Activated CD4-positive, CD25-positive, alpha-beta regulatory T cell treated with anti-CD3 and anti-CD28 coated beads, Interleukin-2, amount 50 U/mL, for 24 hours (primary cell): ENCODE data around the gene PDLIM7.

Source experiments
- ATAC-seq, 2 donors: fragments of 150-1000 bp; cut with Tn5 transposase; one replicate each; pipeline ENCODE4 v1.10.0; 2021; ENCODE audit warnings: mild to moderate bottlenecking in 1 of 2, moderate library complexity in 1 of 2

Gene PDLIM7

DNA sequence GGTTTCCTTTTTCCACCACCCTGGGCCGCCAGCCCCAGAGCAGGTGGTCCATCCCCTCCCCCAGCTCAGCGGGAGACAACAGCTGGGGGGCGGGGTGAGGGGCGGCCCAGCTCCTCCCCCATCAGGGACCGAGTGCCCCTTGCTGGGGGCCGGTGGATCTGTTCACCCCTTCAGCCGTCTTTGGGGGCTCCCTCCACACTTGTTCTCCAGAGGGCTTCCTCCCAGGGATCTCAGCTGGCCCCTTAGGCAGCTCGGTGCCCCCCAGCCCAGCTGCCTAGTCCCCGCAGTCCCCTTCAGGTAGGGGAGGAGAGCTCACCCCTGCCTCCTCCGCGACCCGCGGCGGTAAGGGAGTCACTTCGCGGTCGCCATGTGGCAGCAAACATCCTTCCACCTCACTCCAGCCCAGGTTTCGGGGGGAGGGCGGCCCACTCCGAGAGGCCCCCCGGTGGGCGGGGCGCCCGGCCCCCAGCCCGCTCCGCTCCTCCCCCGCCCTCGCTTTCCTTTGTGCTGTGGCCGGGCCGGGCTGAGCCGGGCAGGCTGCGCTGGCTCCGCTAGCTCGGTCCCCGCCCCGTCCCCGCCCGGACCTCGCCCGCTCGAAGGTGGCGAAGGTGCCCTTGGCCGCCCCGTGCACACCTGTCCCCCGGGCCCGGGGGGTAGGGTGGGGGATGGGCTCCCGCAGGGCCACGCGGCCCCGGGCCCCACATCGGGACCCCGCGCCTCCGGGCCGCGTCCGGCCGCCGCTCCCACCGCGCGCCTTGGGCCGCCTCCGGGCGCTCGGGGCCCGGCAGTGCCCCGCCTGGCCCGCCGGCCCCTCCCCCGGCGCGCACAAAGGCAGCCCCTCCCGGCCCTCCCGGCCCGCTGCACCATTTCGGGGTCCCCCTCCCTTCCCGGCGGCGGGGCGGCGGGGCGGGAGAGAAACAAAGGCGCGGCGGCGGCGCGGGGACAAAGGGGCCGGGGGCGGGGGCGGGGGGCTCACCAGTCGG is 24.7 kb downstream of the PDLIM7 start:
- ATAC-seq, result peak; percentile 54 to 56

DNA sequence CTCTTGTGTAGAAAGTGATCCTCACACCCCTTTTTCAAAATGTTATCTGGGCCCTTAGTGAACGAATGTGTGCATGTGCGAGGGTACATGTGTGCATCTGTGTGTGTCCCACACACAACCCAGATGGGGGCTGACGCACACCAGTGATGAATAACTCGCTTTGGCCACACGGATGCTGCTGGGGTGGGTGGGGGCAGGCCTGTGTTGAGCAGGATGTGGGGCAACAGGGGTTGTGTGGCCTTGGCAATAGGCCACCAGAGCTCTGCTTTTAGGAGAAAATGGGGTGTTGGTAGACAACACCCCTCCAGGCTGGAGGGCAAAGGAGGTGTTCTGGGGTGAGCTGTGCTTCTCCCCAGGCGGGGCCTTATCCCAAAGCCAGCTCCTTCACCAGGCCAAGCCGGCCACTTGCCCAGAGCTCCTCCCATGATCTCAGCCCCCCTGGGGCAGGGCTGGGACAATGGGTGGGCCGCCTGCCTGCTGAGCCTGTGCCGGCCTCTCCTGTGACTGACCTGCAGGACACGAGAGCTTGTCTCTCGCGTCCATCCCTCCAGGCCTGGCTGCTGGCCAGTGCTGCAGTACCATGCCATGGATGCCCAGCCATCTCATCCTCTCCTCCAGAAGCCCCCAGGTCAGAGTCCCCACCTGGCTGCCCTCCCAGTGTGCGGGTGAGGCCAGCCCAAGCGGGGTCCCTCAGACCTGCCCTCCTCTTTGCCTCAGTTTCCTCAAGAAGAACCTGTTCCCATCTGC is 25.6 kb downstream of the PDLIM7 start:
- no peak for ATAC-seq

DNA sequence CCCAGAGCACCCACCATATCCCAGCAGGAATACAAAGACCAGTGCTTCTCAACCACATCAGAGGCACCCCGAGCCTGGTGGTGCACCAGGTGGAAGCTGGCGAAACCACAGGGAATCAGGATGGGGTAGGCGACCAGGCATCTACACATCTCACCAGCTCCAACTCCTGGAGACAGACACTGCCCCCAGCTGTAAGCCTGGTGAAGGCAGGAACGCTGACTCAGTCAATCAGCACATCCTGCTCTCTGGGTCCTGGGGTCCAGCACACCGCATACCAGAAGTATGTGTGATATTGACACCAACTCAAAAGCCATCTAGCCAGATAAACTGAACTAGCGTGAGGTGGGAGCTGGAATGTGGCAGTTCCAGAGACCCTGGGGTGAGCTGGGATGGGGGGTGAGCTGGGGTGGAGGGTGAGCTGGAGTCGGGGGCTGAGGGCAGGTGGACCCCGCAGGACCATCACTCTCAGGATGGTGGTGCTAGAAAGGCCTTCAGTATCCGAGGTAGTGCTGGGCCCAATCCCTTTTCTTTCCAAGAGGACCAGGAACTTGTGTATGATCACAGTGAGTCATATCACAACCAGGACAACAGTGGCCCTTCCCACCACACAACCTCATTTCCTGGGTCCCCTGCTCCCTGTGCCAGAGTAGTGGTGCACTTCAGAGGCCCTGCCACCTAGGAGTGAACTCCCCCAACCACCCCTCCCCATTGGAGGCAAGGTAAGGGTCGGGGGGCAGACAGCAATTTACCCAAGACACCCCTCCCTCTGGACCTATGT is 26.5 kb downstream of the PDLIM7 start:
- ATAC-seq, result no peak

DNA sequence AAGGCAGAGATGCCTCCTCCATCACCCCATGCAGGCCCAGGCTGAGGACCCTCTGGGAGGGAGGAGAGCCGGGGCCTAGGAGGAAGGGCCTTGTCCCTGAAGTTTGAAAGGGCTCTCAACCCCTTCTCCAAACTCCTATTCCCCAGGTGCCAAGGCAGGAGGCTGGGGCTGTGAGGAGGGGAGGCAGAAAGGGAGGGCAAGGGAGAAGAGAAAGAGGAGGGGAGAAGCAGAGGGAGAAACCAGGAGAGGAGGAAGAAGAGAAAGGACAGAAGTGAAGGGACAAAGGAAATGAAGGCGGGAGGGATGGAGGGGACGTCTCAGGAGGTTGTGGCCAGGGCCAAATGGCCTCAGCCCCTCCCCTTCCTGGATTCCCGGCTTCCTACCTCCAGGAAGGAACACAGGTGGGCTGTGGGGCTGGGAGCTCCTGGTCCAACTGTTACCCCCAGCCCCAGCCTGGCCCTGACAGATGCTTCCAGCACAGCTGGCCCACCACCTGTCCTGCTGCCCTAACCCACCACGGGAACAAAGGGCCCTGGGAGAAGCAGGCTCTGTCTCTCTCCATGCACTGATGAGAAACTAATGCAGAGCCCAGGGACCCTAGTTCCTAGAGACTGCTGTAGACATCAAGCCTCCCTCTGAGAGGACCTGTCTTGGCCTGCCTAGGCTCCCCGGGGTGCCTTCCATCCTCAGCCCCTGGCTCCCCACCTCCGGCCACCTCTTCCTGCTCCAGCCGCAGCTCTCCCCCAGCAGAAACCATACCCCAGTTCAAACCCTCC is 27.5 kb downstream of the PDLIM7 start:
- ATAC-seq, result no peak

DNA sequence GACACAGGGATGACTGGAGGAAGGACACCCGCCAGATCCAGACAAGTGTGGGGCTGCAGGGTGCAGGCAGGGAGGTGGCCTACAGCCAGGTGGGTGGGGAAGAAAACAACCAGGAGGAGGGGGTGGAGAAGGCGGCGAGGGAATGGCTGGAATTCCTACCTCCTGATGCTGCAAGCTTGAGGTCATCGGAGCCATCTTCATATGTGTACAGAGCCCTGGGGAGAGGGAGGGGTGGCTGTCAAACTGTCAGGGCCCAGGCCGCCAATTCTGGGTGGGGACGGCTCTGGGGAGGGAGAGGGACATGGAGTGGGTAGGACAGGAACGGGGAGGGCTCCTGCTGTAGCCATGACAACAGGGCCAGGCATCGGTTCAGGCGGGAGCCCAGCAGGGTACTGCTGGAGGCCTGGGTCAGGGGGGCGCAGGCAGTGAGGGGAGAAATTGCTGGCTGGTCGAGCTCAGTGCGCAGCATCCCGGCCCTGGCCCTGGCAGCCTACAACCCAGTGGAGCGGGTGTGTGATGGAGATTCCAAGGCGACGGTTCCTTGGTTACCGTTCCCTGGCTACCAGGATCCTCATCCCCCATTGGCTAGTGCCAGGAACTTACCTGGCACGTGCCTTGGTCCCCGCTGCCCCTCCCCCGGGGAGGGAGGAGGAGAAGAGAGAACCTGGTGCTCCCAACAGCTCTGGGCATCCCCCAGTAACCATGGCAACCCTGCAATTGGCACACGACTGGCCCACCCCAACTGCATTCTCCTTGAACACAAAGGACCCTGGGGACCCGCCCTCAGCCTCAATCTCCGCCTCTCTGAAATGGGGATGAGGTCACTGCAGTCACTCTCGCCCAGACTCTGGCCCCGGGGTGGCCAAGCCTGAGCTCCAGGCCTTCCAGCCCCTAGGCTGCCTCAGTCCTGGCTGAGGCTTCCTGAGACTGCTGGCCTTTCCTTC is 28.4 kb downstream of the PDLIM7 start:
- ATAC-seq, result no peak

DNA sequence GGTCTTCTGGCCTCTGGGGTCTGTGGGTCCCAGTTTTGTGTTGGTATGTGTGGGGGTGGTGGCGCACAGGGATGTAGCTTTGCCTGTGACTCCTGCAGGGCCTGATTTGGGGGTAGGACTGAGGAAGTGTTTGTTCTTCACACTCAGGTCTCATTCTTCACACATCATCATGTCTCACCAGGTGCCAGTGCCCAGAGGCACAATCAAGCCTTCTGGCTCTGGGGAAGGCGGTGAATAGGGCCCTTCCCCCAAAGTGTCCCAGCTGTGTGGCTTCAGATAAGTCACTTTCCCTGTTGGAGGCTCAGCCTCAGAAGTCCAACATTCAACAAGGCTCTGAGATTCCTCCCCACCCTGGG is 29.1 kb downstream of the PDLIM7 start:
- no peak for ATAC-seq

DNA sequence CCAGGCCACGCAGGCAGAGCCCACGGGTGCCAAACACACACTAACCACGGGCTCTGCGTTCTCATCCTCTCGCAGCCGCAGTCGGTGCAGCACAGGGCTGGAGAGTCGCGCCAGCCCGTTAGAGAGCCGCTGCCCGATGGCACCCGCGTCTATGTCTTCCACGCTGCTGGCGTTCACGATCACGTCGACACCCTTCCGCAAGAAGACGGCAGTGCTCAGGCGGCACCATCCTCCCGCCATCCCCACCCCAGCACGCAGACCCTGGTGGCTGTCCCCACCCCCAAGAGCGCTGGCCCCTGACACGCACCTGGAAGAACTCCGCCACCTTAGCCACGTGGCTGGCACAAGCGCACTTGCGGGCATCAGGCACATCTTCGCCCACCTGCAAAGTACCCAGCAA is 30.0 kb downstream of the PDLIM7 start:
- no peak for ATAC-seq

DNA sequence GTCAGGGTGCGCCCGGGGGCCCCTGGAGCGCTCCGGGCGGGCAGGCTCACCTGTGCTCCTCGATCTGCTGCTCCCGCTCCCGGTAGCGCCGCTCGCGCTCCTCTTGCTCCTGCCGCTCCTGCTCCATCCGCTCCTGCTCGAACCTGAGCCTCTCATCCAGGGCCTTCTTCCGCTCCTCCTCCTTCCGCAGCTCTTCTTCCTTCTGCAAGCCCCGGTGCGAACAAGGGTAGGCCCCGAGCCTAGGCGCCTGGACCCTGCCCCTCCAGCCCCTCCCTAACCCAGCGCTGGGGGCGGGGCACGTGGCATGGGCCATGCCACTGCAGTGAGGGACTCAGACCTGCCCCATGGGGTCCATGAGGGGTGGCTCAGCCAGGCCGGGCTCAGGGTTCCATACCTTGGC is 30.5 kb downstream of the PDLIM7 start:
- ATAC-seq, result no peak

DNA sequence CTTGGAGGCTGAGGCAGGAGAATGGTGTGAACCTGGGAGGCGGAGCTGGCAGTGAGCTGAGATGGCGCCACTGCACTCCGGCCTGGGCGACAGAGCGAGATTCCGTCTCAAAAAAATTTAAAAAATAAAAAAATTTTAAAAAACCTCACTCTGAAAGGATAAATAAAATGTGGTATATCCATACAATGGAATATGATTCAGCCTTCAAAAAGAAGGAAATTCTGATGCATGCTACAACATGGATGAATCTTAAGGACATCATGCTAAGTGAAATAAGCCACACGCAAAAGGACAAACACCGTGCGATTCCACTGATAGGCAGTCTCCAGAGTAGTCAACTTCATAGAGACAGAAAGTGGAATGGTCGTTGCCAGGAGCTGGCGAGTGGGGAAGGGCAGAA is 32.4 kb downstream of the PDLIM7 start:
- no peak for ATAC-seq

DNA sequence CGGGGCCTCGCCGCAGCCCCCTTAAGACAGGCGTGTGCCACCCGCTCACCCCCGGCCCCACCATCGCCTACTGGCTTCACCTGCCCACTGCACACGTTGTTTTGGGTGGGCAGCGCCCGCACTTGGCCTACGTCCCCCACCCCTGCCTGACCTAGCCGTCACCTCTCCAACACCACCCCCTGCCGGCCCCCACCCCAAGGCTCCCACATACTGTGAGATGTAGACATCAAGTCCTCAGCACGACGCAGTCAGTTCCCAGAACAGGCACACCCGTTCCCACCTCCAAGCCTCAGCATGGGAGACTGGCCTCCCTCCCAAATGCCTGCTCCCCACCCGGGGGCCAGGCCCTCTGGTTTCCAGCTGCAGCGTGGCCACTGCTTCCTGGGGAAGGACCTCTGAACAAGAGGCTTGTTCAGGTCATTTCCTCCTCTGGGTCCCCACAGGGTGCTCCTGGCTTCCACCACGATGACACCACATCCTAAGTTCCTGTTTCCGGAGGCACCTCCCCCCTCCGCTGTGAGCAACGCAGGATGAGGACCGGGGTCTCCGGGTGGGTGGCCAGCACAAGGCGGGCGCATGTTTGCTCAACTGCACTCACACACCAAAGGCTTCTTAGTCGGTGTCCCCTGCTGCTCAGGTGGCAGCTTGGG is 35.3 kb downstream of the PDLIM7 start:
- ATAC-seq, result no peak

DNA sequence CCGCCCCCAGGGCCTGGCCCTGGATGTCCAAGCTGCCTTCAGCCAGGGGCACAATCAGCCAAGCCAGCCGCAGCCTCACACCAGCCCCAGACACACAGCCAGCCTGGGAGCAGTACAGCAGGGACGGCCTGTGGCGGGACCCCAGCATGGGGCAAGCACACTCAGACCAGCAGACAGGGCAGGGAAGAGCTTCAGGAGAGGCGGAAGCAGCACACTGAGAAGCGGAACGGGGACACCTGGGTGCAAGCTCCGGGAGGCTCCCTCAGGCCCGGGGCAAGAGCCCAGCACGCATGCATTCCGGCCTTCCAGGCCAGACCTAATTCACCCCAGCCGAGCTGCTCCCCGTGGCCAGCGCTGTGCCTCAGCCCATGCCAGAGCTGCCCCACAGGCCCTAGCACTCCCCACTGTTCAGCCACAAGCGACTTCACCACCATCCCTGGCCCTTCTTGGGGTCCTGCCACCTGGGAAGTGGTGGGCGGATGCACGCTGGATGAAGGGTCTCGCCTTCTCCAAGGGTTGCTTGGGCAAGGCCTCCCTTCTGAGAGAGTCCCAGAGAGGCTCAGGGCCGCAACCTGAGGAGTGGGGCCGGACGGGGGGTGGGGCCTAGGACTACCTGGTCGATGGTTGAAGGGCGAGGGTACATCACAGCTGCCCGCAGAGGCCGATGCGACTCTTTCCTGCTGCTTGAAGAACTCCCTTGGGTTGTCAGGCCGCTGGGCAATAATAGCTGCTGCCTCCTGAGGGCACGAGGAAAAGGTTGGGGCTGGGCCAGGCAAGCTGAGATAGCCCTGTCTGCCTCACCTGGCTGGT is 37.4 kb downstream of the PDLIM7 start:
- no peak for ATAC-seq

DNA sequence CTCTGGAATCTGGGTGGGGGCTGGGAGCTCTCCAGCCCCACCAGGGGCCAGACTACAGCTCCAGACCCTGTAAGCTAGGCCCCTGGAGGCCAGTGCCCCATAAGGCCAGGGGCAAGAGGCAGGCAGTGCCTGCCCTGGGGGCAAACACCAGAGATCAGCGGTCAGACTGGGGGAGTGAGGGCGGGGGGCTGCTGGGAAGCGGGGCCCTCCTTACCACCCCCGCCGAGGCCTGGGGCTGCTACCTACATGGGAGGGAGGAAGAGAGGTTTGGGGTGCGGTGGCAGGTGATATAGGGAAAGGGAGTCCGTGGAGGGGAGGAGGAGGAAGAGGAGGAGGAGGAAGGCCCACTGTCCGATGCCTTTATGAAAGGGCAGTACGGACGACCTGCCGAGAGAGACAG is 38.0 kb downstream of the PDLIM7 start:
- ATAC-seq, result no peak

DNA sequence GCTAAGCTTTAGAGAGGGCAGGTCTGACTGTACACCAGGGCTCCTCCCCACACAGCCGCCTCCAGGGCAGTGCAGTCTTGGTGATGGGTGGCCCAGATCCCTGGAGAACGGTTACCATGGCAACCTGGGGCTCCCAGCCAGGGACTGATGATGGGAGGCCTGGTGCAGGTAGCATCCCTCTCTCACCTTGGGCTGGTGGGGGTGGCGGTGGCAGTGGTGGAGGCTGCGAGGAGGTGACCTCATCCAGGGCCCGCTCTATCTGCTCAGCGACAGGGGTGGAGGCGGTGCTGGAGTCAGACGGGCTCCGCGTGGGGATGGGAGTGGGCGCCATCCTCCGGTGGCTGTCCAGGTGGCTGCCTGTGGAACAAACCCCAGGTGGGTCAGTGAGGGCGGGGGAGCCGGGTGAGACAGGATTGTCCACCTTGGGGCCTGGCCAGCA is 38.5 kb downstream of the PDLIM7 start:
- no peak for ATAC-seq

DNA sequence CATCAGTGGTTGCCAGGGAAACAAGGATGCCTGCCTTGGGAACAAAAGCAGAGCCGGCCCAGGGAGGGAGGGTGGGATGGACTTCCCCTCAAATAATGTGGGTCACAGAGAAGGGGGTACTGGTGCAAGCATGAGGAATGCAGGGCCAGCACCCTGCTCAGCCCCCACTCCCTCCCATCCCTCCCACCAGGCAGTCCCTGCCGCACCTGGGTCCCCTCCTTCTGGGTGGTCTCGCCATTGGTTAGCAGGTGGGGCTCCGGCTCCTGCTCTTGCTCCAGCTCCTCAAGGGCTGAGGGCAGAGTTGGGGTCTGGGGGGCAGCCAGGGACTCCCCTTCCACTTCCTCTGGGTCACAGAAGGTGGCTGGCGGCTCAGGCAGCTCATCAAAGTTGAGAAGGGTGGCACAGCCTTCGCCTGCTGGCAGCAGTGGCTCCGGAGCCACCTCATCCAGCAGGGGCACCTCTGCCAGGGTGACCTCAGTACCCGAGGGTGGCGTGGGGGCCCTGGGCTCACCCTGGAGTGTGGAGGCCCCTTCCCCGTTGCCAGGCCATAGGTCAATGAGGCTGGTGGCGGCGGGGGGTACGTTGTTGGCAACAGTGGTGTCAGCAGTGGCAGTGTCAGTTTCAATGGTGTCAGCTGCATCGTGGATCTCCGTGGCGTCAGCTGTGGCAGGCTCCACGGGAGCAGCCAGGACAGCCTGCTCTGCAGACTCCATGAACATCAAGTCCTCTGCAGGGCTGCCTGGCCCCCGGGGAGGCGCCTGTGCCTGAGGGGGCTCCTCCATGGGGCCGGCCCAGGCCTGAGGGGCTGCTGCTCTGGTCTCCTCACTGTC is 39.3 kb downstream of the PDLIM7 start:
- ATAC-seq, result no peak

DNA sequence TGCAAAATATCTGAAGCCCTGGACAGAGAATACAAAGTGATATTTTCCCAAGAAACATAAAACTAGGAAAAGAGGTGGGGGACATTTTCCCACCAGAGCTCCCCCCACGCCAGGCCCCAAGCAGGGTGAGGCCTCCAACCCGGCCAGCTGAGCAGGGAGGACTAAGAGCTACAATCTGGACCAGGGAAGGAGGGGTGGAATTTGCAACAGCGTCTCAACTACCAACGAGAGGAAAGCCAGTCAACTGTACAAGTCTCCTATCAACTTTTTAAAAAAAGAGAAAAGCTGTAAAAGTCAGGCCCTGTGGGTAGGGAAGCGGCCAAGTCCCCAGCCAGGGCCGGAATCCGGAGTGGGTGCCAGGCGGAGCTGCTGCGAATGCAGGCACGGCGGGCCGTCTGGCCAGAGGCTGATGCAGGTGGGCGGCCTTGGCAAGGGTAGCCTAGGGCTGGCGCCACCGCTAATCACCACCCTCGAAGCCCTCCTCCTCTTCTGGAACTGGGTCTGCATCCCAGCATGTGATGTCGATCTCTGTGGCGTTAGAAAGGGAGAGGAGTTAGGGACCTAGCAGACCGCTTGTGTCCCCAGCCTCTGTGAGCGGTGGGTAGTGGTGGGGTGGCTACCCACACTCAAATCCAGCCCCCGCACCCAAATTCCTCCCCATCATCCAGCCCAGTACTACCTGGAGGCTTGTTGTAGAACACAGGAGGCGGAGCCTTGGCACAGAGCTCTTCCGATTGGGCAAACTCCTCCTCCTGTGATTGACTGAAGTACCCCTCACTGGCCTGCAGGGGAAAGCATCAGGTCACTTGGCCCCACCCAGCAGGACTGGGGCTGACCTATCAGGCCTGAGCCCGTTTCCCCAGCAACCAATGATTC is 40.2 kb downstream of the PDLIM7 start:
- peak; percentile 11 to 27 for ATAC-seq

DNA sequence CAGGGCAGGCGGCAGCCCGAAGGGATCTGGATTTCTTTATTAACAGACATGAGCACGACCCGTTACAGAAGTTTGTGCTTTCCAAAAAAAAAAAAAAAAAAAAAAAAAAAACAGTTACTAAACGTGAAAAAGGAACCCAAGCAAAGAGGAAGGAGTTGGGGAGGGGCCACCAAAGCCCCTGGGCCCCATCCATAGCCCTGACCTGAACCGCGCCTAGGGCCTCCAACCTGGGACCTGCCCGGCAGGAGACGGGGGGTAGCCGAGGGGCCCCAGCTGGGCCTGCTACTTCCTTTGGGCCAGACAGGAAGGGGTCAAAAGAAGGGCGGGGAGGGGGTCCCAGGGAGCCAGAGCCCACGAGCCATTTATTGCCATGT is 40.8 kb downstream of the PDLIM7 start:
- no peak for ATAC-seq

DNA sequence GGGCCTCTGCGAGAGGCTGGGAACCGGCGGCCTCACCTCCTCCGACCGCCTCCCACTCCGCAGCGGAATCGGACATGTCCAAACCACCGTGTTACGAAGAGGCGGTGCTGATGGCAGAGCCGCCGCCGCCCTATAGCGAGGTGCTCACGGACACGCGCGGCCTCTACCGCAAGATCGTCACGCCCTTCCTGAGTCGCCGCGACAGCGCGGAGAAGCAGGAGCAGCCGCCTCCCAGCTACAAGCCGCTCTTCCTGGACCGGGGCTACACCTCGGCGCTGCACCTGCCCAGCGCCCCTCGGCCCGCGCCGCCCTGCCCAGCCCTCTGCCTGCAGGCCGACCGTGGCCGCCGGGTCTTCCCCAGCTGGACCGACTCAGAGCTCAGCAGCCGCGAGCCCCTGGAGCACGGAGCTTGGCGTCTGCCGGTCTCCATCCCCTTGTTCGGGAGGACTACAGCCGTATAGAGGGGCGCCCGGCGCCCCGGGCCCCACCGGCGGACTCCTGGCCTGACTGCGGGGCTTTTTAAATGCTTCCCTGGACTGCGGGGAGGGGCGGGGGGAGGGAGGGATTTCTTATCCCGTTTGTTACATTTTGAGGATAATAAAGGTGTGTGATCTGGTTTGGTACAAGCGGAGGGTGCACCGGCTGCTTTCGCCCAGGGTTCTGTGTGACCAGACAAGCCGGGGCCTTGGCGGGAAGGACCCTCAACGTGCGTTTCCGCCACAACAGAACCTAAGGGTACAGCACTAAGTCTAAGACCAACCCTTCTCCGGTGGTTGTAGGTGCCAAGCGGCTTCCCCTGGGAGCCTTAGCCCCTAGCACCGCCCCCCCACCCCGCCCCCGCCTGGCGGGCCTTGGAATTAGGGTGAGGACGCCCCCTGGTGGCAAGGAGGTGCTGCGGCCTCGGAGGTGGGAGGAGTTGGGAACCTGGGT is 41.5 kb downstream of the PDLIM7 start:
- peak; percentile 21 to 26 for ATAC-seq
